AG04450 (cell line): ENCODE results near the gene RNF220. TPM values are rescaled to one million over a fixed set of nuclear protein-coding genes. Genes with fewer than 3 reads are reported as not detected.

Experiments used
- CTCF ChIA-PET: fragments of 300-600, 350-600 bp; formaldehyde crosslinking; extraction: SDS; loops from one replicate; lab custom pipeline; 2022; ENCODE audit warnings: antibody characterized with exemption, inconsistent platforms; lab: Charles Lee
- POLR2A ChIA-PET: fragments of 350-600 bp; formaldehyde crosslinking; extraction: SDS; loops from one replicate; lab custom pipeline; 2021; ENCODE audit warnings: antibody characterized with exemption, inconsistent platforms; lab: Yijun Ruan, JAX
- DNase-seq: peaks from one replicate; pipeline ENCODE4 v3.0.0-alpha.2; 2011; ENCODE audit warnings: low read depth, low spot score
- H3K27ac ChIP-seq: one replicate; pipeline ENCODE4 v1.5.1; 2012; ENCODE audit warnings: low read depth, low read length, control low read depth
- H3K27me3 ChIP-seq: one replicate; pipeline ENCODE4 v1.6.0; 2012; ENCODE audit warnings: low read length; ENCODE audit not compliant: control insufficient read depth, insufficient read depth
- H3K4me3 ChIP-seq: 2 replicates; pipeline ENCODE4 v1.5.1; 2011; ENCODE audit warnings: mild to moderate bottlenecking, low read depth, low read length, control low read depth
- H3K9me3 ChIP-seq: 2 replicates; pipeline ENCODE4 v1.5.1; 2012; ENCODE audit warnings: low read length; ENCODE audit not compliant: control insufficient read depth, insufficient read depth
- polyA plus RNA-seq: library from polyadenylated mRNA; depleted of rRNA; stranded (reverse); fragments of >200 nt; gene quantifications from 2 replicates; pipeline ENCODE4 v1.2.3, GENCODE V29; 2011
- TF ChIP-seq, protein P1 (sequence below): IDR thresholded peaks from 2 replicates; pipeline ENCODE4 v1.5.1; 2011; ENCODE audit warnings: low read depth, low read length, control low read depth, inconsistent platforms

Gene RNF220
- polyA plus RNA-seq, 1 experiment = 46.4 TPM

DNA sequence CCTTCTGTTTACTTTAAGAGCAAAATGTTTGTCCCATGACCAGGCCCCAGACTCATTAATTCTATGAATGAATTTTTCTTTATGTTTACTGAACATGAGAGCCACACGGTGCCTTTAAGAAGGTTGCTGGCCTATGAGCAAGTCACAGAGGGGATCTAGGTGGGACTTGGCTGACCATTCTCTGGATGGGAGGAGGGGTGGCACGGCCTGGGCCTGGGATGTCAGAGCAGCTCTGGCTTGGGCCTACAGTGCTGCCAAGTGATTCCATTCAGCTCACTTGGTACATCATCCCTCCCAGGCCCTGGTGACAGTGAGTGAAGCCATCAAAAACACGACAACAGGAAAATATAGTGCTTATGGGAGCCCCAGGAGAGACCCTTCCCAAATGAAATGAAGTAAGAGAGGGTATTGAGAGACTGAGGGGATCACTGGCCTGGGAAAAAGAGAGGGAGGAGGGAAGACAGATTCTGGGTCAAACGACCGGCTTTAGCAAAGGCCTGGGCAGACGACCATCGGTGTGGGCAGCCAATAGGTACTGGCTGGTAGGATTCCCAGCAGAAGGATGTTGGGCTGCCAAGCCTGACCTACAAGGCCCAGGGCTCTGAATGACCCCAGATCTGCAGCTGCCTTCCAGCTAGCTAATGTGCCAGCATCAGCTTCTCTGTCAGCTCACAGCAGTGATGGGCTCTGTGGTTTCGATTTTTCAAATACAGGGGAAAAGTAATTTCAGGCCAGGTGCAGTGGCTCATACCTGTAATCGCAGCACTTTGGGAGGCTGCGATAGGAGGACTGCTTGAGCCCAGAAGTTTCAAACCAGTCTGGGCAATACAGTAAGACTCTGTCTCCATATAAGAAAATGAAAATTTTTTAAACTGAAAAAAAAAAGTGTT, 265.9 kb downstream of the RNF220 start:
- POLR2A ChIA-PET = interaction anchor here (0.6 kb wide), 1 partner anchor 59 kb away, joined by 3 read pairs; no protein-coding TSS in a partner anchor
- TF ChIP-seq, protein P1, sequence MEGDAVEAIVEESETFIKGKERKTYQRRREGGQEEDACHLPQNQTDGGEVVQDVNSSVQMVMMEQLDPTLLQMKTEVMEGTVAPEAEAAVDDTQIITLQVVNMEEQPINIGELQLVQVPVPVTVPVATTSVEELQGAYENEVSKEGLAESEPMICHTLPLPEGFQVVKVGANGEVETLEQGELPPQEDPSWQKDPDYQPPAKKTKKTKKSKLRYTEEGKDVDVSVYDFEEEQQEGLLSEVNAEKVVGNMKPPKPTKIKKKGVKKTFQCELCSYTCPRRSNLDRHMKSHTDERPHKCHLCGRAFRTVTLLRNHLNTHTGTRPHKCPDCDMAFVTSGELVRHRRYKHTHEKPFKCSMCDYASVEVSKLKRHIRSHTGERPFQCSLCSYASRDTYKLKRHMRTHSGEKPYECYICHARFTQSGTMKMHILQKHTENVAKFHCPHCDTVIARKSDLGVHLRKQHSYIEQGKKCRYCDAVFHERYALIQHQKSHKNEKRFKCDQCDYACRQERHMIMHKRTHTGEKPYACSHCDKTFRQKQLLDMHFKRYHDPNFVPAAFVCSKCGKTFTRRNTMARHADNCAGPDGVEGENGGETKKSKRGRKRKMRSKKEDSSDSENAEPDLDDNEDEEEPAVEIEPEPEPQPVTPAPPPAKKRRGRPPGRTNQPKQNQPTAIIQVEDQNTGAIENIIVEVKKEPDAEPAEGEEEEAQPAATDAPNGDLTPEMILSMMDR = no peak
- H3K27me3 ChIP-seq = no peaks in the 10 kb centered on the region
- DNase-seq = no peak
- CTCF ChIA-PET = interaction anchor here (1.1 to 4.2 kb wide), 3 partner anchors 15 to 18 kb away, joined by 3 to 24 read pairs (median 10); no protein-coding TSS in a partner anchor
- H3K4me3 ChIP-seq = no peak overlapping the region
- no peak overlapping the region for H3K27ac ChIP-seq
- H3K9me3 ChIP-seq = no peaks in the 10 kb centered on the region

- H3K27me3 ChIP-seq = no peaks in the 10 kb centered on the region
- TF ChIP-seq, protein P1 = no peak
- H3K4me3 ChIP-seq = no peak overlapping the region
- no peaks in the 10 kb centered on the region for H3K9me3 ChIP-seq
- POLR2A ChIA-PET = no interaction called here
- CTCF ChIA-PET = interaction anchor here (0.8 to 4.2 kb wide), 4 partner anchors 13 to 59 kb away, joined by 3 to 24 read pairs (median 4); partner anchors contain the start of gene RNU5D-1
- no peak for DNase-seq
- H3K27ac ChIP-seq = no peak overlapping the region
Observed at GRCh38 chr1:44672254-44672955, 267.4 kb downstream of the RNF220 start.

DNA sequence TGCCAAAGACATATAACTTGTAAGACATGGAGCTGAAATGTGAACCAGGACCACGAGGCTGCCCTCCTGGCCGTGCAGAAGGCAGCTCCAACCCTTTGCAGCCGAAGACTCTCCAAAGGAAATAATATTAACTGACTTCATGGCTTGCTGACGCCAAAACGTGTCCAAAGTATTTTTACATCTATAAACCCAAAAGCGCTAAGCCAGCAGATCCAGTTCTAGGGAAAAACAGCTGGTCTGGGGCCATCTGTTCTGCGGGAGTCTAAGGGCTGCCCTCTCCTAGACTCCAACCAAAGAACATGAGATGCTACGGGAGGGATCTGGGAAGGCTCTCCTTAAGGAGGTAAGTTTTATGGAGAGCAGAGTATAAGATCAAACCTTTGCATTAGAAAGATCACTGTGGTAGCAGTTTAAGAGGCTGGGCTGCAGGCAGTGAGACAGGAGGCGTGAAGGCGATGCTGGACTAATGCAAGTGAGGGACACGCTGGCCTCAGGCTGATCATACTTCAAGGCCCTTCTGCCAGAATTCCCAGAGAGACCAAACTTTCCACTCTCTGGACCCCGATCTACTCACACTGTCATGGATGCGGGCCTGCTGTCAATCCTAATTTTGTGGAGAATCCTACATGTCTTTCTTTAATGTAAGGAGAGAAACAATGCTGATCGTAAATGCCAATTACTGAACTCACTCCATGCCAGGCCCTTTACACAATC, 268.1 kb downstream of the RNF220 start:
- TF ChIP-seq, protein P1 = no peak
- POLR2A ChIA-PET = interaction anchor here (0.9 to 1.6 kb wide), 4 partner anchors 18 to 57 kb away, joined by 3 to 9 read pairs (median 8); no protein-coding TSS in a partner anchor
- H3K27me3 ChIP-seq = no peaks in the 10 kb centered on the region
- H3K4me3 ChIP-seq = peak overlapping the region; percentile 91
- no peak overlapping the region for H3K27ac ChIP-seq
- CTCF ChIA-PET = interaction anchor here (0.9 to 4.2 kb wide), 4 partner anchors 14 to 295 kb away, joined by 3 to 24 read pairs (median 8); partner anchors contain the start of gene RNU5D-1
- H3K9me3 ChIP-seq = no peaks in the 10 kb centered on the region
- no peak for DNase-seq

- POLR2A ChIA-PET = interaction anchor here (0.9 to 1.6 kb wide), 5 partner anchors 18 to 57 kb away, joined by 3 to 9 read pairs (median 8); no protein-coding TSS in a partner anchor
- Histone ChIP-seq H3K27me3 (no peaks in the 10 kb centered on the region), H3K27ac (peak overlapping the region; percentile 92), H3K4me3 (peak overlapping the region; percentile 91), H3K9me3 (no peaks in the 10 kb centered on the region)
- DNase-seq = no peak
- TF ChIP-seq, protein P1 = no peak
- CTCF ChIA-PET = interaction anchor here (0.9 to 4.2 kb wide), 4 partner anchors 15 to 296 kb away, joined by 3 to 24 read pairs (median 8); partner anchors contain the start of gene RNU5D-1
Observed at GRCh38 chr1:44673675-44674112, 268.6 kb downstream of the RNF220 start.
